Activated CD8-positive, alpha-beta memory T cell treated with anti-CD3 and anti-CD28 coated beads for 36 hours (primary cell): ENCODE results near the gene PRSS53. TPM values are rescaled to one million over a fixed set of nuclear protein-coding genes. Genes with fewer than 3 reads are reported as not detected.

Experiments
- CTCF ChIA-PET: fragments of 350-600 bp; sonication (Branson Sonifier 250); formaldehyde crosslinking; loops from one replicate; lab custom pipeline; 2021; ENCODE audit warnings: antibody characterized with exemption; lab: Charles Lee
- POLR2A ChIA-PET: fragments of 350-600 bp; sonication (Branson Sonifier 250); formaldehyde crosslinking; loops from one replicate; lab custom pipeline; 2021; ENCODE audit warnings: antibody characterized with exemption; lab: Charles Lee
- total RNA-seq, 2 experiments: library from RNA; stranded (reverse); gene quantifications; one replicate each; pipeline ENCODE4 v1.2.3, GENCODE V29; 2021

The PRSS53 gene
- 1 to 10 TPM; 3.5 to 3.8 TPM for total RNA-seq

DNA sequence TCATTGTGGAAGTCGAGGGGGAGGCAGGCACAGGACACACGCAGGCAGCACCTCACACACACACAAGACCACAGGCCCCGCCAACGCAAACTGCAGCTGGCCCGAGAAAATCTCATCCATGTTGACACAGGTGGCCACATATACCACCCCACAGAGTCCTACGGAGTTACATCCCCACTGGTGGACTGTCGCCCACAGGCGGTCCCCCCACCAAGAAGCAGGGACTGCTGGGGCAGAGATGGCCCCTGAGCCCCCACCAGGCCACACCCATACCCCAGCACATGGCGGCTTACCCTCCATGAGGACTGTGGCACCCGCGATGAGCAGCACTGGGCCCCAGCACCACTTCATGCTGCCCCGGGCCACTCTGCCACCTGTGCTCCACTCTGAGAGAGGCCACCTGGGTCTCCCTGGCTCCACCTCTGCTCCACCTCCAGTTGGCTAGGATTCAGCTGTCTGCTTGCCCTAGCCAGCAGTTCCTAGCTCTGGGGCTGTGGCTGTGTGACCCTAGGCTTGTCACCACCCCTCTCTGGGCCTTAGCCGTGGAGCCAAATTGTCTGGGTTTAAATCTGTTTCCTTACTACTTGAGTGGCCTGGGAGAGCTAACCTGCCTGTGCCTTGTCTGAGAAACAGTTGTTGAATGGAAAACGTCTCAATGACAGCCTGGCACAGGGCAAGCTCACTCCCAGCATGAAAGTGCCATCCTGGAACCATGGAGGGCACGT, at the start of gene PRSS53:
TSS of gene PRSS53 (minus strand) at position 485 of the 725 bp plus-strand sequence. CDS start at position 351, 134 bp downstream.
- POLR2A ChIA-PET, result no interaction called here
- CTCF ChIA-PET, result interaction anchor here (1.4 kb wide), 1 partner anchor 104 kb away, joined by 4 read pairs; the partner anchor contains the start of gene HSD3B7

DNA sequence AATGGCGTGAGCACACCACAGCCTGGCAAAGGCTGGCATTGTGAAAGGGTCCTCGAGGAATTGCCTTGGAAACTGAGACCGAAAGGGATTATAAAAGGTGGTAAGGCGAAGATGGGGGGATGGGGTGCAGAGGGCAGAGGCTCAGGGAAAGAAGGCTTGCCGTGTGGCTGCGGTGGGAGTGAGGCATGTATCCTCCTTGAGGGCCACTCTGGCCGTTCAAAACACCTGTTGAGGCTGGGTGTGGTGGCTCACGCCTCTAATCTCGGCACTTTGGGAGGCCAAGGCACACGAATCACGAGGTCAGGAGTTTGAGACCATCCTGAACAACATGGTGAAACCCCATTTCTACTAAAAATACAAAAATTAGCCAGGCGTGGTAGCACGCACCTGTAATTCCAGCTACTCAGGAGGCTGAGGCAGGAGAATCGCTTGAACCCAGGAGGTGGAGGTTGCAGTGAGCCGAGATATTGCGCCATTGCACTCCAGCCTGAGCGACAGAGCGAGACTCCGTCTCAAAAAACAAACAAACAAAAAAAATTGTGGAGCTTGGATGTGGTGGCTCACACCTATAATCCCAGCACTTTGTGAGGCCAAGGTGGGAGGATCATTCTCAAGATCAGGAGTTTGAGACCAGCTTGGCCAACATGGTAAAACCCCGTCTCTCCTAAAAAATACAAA, 48.2 kb upstream of the PRSS53 start:
- CTCF ChIA-PET, result interaction anchor here (2.3 kb wide), 1 partner anchor 11 kb away, joined by 4 read pairs; no protein-coding TSS in a partner anchor
- POLR2A ChIA-PET, result interaction anchor here (0.5 kb wide), 1 partner anchor 78 kb away, joined by 5 read pairs; no protein-coding TSS in a partner anchor

DNA sequence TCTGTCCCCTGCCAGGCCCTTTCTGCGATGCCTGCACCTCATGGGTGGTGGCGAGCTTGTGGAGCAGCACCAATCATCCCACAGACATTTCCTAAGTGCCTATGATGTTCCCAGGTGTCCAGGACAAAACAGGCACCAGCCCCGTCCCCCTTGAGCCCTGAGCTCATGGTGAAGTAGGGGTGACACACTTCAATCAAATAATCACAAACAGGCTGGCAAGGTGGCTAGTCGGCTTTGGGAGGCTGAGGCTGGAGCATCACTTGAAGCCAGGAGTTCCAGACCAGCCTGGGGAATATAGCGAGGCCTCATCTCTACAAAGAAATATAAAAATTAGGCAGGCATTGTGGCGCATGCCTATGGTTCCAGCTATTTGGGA, 47.5 kb upstream of the PRSS53 start:
- ChIA-PET POLR2A (no interaction called here), CTCF (interaction anchor here (0.6 to 2.3 kb wide), 2 partner anchors 10 to 80 kb away, joined by 4 read pairs; no protein-coding TSS in a partner anchor)

DNA sequence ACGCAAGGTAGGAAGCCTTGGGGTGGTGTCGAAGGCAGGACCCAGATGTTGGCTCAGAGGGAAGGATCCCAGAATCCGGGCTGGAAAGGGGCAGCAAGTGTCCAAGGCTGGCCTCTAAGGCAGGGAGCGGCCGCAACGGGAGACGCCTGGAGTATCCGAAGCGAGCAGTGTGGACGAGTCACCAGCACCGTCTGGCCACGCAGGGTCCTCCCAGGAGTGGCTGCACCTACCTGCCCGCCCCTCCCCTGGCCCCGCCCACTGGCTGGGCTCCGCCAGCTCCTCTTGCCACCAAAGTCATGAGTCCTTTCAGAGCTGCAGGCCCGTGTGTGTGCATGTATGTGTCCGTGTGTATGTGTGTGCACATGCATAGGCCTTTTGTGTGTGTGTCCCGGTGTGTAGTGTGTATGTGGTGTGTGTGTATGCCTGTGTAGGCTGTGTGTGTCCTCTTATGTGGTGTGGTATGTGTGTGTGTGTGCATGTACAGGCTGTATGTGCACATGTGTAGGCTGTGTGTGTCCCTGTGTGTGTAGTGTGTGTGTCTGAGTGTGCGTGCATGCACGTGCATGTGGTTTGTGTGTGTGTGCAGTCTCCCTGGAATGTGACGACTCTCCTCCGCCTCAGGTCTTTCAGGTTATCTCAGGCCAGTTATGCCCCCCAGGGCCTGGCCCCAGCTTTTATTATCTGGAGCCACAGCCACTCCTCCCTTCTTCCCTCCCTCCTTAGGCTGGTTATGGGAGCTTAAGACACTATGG, 47.0 kb upstream of the PRSS53 start, which contains the start of gene PRSS8:
TSS of gene PRSS8 (minus strand) at position 193 of the 752 bp plus-strand sequence. CDS start 229 bp downstream, outside the sequence.
- ChIA-PET CTCF (interaction anchor here (0.6 kb wide), 1 partner anchor 79 kb away, joined by 4 read pairs; no protein-coding TSS in a partner anchor), POLR2A (no interaction called here)

DNA sequence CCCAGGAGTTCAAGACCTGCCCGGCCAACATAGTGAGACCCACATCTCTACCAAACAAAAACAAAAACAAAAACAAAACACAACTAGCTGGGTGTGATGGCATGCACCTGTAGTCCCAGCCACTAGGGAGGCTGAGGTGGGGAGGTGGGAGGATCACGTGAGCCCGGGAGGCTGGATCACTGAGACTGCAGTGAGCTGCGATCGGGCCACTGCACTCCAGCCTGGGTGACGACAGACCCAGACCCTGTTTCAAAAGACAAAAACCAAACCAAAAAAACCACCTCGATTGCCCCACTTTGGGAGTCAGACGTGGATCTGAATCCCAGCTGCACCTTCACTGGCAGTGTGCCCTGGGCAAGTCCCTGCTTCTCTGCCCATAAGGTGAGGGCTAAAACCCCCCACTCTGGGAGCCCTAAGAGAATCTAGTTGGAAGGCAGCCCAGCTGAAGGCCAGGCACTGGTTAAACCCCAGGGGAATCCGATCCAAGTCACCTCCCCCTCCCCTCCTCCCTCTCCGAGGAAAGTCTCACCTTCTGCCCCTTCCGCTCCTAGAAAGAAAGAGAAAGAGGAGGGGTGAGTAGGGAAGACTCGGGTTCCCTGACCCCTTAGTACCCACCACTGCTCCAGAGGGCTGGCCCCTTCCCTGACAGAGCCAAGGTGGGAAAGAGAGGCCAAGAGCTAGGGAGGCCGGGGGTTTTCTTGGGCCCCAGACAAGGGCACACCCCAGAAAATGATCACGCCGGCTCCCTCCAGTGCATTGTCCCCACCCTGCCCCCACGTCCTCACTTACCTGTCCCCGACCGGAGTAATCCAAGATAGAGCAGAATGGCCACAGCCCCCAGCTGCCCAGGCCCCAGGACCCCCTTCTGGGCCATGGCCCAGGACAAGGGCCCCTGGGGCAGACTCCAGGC, 46.1 kb upstream of the PRSS53 start:
- CTCF ChIA-PET, result no interaction called here
- POLR2A ChIA-PET, result no interaction called here

DNA sequence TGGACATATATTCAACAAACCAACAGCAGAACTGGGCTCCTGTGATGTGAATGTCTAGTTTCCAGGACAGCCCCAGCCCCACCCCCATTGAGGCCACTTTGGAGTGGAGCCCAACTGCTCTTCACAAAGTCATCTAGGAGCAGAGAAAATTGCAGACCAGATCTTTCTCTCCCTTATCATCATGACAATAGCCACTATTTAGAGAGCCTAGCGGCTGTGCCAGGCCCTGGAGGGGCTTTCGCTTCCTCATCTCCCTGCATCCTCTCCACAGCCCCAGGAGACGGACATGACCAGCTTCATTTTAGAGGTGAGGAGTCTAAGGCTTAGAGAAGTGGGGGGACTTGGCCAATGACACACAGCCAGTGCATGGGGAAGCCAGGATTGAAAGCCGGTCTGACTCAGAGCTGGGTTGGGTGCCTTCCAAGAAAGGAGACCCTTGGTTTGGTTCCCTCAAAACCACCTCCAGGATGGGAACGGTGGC, 45.4 kb upstream of the PRSS53 start:
- POLR2A ChIA-PET, result no interaction called here
- CTCF ChIA-PET, result no interaction called here

DNA sequence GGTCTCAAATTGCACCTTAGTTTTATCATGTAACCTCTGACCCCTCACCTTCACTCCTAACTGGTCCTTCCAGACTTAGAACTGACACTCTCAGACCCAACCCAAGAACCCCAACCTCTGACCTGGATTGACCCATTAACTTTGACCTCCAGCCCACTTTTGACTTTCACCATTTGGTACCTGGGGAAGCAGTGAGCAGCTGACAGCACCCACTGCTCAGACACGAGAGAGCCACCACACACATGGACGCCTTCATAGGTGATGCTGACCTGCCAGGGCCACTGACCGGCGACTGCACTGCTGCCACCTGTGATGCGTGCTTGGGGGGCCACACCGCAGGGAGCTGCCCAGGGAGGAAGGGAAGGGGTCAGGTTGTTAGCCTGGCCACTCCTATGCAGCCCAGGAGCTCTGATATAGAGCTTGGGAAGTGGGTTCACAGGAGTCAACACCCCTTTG, 44.3 kb upstream of the PRSS53 start:
- ChIA-PET POLR2A (no interaction called here), CTCF (interaction anchor here (1.4 kb wide), 1 partner anchor 9 kb away, joined by 4 read pairs; no protein-coding TSS in a partner anchor)

DNA sequence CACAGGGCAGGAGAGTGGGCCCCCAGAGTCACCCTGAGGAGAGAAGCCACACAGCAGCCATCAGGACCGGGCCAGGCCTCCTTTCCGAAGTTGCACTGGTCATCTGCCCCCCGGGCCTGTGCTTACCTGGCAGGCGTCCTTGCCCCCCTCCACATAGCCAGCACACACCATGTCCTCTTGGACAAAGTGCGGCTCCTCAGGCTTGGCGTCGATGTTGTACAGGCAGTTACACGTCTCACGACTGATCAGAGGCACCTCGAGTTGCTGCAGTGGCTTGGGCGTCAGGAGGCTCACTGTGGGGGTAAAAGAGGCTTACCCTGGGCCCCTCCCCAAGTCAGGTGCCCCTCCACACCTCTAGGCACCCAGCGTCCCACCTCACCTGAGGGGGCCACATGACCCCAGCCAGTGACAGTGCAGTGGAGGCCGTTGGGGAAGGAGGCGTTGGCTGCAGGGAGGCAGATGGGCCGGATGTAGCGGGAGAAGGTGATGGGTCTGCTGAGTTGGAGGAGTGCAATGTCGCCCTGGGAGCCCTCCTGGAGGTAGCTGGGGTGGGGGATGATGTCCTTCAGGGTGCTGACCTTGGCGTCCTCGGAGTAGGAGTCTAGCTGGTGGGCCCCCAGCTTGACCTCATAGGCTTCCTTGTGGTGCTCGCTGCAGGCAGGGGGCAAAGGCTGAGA, 43.7 kb upstream of the PRSS53 start:
- POLR2A ChIA-PET, result no interaction called here
- CTCF ChIA-PET, result interaction anchor here (1.4 kb wide), 1 partner anchor 9 kb away, joined by 4 read pairs; no protein-coding TSS in a partner anchor

DNA sequence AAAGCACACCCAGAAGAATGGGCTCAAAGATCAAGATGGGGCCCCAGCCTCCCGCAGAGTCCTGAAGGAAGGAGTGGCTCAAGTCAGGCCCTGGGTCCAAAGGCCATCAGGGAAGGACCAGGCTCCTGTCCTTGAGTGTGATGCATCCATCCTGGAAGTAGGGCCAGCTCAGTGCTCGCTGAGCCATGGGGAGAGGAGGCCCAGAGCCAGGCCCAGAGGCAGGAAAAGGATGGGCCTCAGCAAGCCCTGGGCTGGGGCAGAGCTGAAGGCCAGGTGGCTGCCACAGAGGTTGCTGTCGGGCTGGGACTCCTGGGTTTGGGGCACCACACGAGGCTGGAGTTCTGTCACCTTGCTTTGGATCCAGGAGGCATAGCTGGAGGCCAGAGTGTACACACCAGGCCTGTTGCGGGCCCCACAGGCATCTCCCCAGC, 43.1 kb upstream of the PRSS53 start:
- POLR2A ChIA-PET, result no interaction called here
- CTCF ChIA-PET, result no interaction called here

DNA sequence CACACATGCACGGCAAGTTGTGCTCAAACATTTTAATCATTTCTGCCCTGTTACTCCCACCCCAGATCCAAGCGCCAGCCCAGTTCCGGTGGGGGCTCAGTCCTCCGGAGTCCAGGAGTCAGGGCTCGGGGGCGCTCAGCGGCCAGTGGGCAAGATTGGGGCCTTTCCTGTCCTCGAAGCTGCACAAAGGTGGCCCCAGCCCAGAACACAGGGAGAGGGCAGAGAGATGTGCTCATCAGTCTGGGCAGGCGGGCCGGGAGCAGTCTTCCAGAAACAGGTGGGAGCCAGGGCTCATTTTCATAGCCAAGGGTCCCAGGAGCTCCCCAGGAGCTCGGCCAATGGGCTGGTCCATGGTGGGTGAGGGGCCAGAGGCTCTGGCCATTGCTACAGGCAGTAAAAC, 42.7 kb upstream of the PRSS53 start:
- CTCF ChIA-PET, result no interaction called here
- POLR2A ChIA-PET, result no interaction called here

DNA sequence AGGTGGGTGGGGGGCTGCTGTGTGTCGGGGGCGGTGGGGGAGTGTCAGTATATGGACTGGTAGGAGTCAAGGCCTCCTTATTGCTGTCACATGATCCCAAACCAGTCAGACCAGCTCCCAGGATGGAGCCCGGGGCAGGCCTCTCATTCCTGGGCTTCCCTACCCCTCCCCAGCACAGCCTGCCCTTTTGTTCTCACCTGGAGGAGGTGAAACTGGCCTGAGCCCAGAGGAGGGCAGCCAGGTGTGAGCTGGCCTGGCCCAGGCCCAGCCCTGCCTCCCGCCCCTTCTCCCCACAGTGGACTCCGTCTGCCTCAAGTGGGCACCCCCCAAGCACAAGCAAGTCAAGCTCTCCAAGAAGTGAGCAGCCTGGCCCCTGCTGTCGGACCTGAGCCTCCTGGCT, 42.2 kb upstream of the PRSS53 start:
- CTCF ChIA-PET, result no interaction called here
- POLR2A ChIA-PET, result interaction anchor here (0.8 kb wide), 1 partner anchor 13 kb away, joined by 3 read pairs; the partner anchor contains the start of gene KAT8

DNA sequence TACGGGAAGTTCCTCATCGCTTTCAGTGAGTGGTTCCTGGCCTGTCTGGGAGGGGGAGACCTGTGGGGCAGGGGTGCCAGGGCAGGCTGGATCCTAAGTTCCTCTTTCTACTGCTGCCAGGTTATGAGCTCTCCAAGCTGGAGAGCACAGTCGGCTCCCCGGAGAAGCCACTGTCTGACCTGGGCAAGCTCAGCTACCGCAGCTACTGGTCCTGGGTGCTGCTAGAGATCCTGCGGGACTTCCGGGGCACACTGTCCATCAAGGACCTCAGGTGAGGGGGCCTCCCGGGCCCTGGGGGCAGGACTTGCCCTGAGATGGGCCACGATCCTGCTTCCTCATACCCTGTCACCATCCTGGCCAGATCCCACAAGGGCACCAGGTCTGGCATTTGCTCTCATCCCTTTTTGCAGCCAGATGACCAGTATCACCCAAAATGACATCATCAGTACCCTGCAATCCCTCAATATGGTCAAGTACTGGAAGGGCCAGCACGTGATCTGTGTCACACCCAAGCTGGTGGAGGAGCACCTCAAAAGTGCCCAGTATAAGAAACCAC, 41.7 kb upstream of the PRSS53 start:
- CTCF ChIA-PET, result no interaction called here
- POLR2A ChIA-PET, result interaction anchor here (0.8 kb wide), 1 partner anchor 13 kb away, joined by 3 read pairs; the partner anchor contains the start of gene KAT8

DNA sequence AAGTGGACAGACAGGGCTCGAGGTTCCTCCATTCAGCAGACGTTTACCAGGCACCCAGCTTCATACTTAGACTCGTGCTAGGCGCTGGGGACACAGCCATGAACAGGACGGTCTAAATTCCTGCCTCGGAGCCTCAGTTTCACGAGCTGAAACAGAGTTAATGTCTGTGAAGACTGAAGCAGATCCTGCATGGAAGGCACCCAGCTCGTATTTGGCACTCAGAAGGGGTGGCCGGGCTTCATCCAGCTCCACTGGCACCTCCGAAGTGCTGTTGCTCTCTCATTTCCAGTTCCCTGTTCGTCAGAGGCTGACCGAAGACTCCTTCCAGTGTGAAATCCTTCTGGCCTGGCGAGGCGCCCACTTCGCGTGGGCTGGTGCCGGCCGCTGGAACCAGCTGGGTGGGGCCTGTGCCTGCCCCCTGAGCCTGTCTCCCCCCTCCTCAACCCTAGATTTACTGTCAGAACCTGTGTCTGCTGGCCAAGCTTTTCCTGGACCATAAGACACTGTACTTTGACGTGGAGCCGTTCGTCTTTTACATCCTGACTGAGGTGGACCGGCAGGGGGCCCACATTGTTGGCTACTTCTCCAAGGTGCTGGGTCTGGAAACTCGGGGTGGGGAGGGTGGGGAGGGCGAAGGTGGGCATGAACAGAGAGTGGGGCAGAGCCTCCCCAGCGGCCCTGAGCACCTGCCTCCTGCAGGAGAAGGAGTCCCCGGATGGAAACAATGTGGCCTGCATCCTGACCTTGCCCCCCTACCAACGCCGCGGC, 41.0 kb upstream of the PRSS53 start:
- POLR2A ChIA-PET, result no interaction called here
- CTCF ChIA-PET, result no interaction called here

DNA sequence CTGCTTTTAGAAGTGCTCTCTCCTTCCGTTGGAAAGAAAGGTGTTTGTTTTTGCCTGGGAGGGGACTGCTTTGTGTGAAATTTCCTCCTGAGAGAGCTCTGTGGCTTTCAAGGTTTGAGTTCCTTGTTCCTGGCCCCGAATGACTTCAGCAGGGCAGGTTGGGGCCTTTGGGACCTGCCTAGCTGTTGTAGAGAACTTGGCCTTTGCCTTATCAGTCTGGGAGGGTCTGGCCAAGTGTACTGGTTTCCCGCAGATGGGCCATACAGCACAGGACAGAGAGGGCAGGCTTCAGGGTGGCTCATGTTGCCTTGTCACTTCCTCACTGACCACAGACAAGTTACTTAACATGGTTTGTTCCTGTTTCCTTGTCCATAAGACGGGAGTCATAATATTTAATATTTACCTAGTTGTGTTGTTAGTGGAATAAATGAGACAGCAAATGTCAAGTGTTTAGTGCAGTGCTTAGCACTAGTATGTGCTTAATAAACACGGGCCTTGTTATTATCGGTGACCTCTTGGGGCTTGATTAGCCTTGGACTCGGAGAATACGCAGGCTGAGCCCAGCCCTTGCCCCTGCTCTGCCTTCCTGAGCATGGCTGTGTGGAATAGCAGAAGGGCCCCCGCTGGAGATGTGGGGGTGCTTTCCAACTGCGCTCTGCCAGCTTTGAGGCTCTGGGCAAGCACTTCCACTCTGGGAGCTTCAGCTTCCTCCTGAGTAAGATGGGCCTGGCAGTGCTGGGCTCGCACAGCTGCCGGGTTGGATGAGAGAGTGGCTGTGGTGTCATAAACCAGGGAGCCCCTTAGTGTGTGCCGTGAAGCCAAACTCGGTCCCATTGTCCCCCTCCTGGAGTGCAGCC, 40.2 kb upstream of the PRSS53 start:
- CTCF ChIA-PET, result no interaction called here
- POLR2A ChIA-PET, result interaction anchor here (0.5 kb wide), 1 partner anchor 80 kb away, joined by 7 read pairs; no protein-coding TSS in a partner anchor

DNA sequence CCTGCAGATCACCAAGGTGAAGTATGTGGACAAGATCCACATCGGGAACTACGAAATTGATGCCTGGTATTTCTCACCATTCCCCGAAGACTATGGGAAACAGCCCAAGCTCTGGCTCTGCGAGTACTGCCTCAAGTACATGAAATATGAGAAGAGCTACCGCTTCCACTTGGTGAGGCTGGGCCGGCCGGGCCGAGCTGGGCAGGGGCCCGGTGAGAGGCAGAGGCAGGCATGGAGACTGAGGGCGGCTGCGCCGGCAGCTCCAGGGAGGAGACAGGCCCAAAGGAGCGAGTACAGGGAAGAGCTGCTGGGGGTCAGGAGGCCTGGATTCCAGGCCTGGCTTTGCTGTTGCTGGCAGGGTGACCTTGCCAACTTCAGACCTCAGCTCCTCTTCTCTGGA, 38.4 kb upstream of the PRSS53 start:
- ChIA-PET POLR2A (interaction anchor here (0.5 kb wide), 1 partner anchor 8 kb away, joined by 6 read pairs; no protein-coding TSS in a partner anchor), CTCF (no interaction called here)
